GM12878 (cell line): ENCODE data around the gene LARGE1. TPM values are rescaled to one million over a fixed set of nuclear protein-coding genes. Genes with fewer than 3 reads are reported as not detected.

ENCODE experiments used
- ATAC-seq: fragments of 200-7000 bp; cut with Tn5 transposase; 3 replicates; pipeline ENCODE4 v1.9.1; 2020; ENCODE audit warnings: mild to moderate bottlenecking, moderate library complexity
- BruUV-seq: library from RNA; stranded (reverse); fragments of 400-500 nt; replicated peaks from 2 replicates; lab custom pipeline; 2021; lab: Mats Ljungman, UMichigan
- CTCF ChIA-PET: fragments of 300-600 bp; sonication (Branson Sonifier 250); formaldehyde crosslinking; extraction: SDS; loops from one replicate; lab custom pipeline; 2021; ENCODE audit warnings: inconsistent platforms; lab: Yijun Ruan, JAX
- POLR2A ChIA-PET: fragments of 350-600 bp; formaldehyde crosslinking; extraction: SDS; loops from one replicate; lab custom pipeline; 2021; ENCODE audit warnings: inconsistent platforms; lab: Charles Lee
- RAD21 ChIA-PET: fragments of 300-600 bp; sonication (Branson Sonifier 250); formaldehyde crosslinking; loops from one replicate; lab custom pipeline; 2023; ENCODE audit warnings: antibody characterized with exemption; ENCODE audit not compliant: unreplicated experiment; lab: Charles Lee
- SMC1A ChIA-PET: fragments of 300-600 bp; sonication (Branson Sonifier 250); formaldehyde crosslinking; loops from one replicate; lab custom pipeline; 2023; ENCODE audit not compliant: unreplicated experiment, uncharacterized antibody; lab: Charles Lee
- DNase-seq: peaks from one replicate; pipeline ENCODE4 v3.0.0-alpha.2; 2011; ENCODE audit warnings: low read depth, low spot score
- FAIRE-seq: peaks from 3 replicates; lab custom pipeline; 2011; peaks lifted over from hg19 to GRCh38; lab: Jason Lieb, UNC
- H2AFZ ChIP-seq: 2 replicates; pipeline ENCODE4 v1.6.0; 2011; ENCODE audit warnings: low read depth, low read length, control low read depth; ENCODE audit not compliant: control insufficient read depth
- H3K27ac ChIP-seq: 2 replicates; pipeline ENCODE4 v1.5.1; 2011; ENCODE audit warnings: control low read depth; ENCODE audit not compliant: control insufficient read depth, insufficient read depth
- H3K27me3 ChIP-seq, 2 experiments: replicated peaks in 1 of 2; 2 replicates each; pipeline versions ENCODE4 v1.6.0 to v1.6.1; 2011; ENCODE audit warnings: low read length in 1 of 2; ENCODE audit not compliant: control insufficient read depth in 2 of 2, insufficient read depth in 2 of 2
- H3K36me3 ChIP-seq, 2 experiments: 2 replicates each; pipeline ENCODE4 v1.5.1; 2011; ENCODE audit warnings: low read length in 1 of 2; ENCODE audit not compliant: control insufficient read depth in 2 of 2, insufficient read depth in 2 of 2
- H3K4me1 ChIP-seq: 2 replicates; pipeline ENCODE4 v1.6.1; 2011; ENCODE audit warnings: mild to moderate bottlenecking, low read length, moderate library complexity, mixed read lengths; ENCODE audit not compliant: control insufficient read depth, insufficient read depth
- H3K4me2 ChIP-seq: 2 replicates; pipeline ENCODE4 v1.6.0; 2011; ENCODE audit warnings: control low read depth; ENCODE audit not compliant: control insufficient read depth, insufficient read depth
- H3K4me3 ChIP-seq: fragments of 200-600 bp; sonication (generic); 2 replicates; pipeline ENCODE4 v1.5.1; 2016
- H3K79me2 ChIP-seq: 2 replicates; pipeline ENCODE4 v1.6.0; 2011; ENCODE audit warnings: low read length; ENCODE audit not compliant: control insufficient read depth, insufficient read depth
- H3K9ac ChIP-seq: 2 replicates; pipeline ENCODE4 v1.8.0; 2011; ENCODE audit warnings: low read length, control low read depth, mixed read lengths; ENCODE audit not compliant: control insufficient read depth, insufficient read depth
- H3K9me3 ChIP-seq: replicated peaks from 3 replicates; pipeline ENCODE4 v1.5.1; 2011; ENCODE audit warnings: mild to moderate bottlenecking, low read length; ENCODE audit not compliant: control insufficient read depth, insufficient read depth
- H4K20me1 ChIP-seq: 2 replicates; pipeline ENCODE4 v1.6.0; 2011; ENCODE audit not compliant: control insufficient read depth, insufficient read depth
- POLR2AphosphoS2 ChIP-seq: IDR thresholded peaks from 2 replicates; pipeline ENCODE4 v1.6.1; 2011; ENCODE audit warnings: low read depth, mild to moderate bottlenecking, low read length, improper control_type of control experiment, moderate library complexity
- TCF3 ChIP-seq: IDR thresholded peaks from 2 replicates; pipeline ENCODE4 v1.6.1; 2012; ENCODE audit warnings: low read depth, mild to moderate bottlenecking, low read length, borderline replicate concordance; ENCODE audit not compliant: insufficient read depth
- ZBED1 ChIP-seq: IDR thresholded peaks from 2 replicates; pipeline ENCODE4 v1.6.1; 2016; ENCODE audit warnings: borderline replicate concordance
- WGBS: methylation state at CpG from one replicate; pipeline ENCODE4 v1.1.6; 2016; ENCODE audit warnings: low lambda C conversion rate; ENCODE audit not compliant: insufficient replicate concordance, insufficient coverage; ENCODE audit errors: missing lambda C conversion rate; 5-methylcytosine and 5-hydroxymethylcytosine counted together
- in situ Hi-C: fragments of 300-500 bp; cut with MboI; formaldehyde crosslinking; loops from 9 replicates; pipeline ENCODE4 v1.14.3; 2018; ENCODE audit warnings: mixed read lengths
- intact Hi-C: fragments of 100-400 bp; cut with micrococcal nuclease; formaldehyde crosslinking; loops from one replicate; pipeline ENCODE4 v1.14.2; 2022; ENCODE audit not compliant: unreplicated experiment
- polyA plus RNA-seq, 11 experiments: library from polyadenylated mRNA; depleted of rRNA in 4 of 11; unstranded in 6 of 11; stranded (reverse) in 5 of 11; fragments of >200 nt; fragmentation: Nextera tagmentation in 4 of 11; fragmentation: Illumina TruSeq in 1 of 11; extraction: Ambion mirVana in 4 of 11; extraction: Trizol in 1 of 11; gene quantifications; 1 replicate in 1 of 11; 2 replicates in 10 of 11; pipeline versions ENCODE4 v1.2.1 to v1.2.3, GENCODE V29; 2011 to 2016; ENCODE audit warnings: inconsistent platforms in 2 of 11, missing spikeins in 2 of 11, low read depth in 1 of 11
- total RNA-seq, 4 experiments: library from RNA; depleted of rRNA in 3 of 4; stranded (reverse); fragments of >200 nt in 3 of 4; fragmentation: Illumina TruSeq in 1 of 4; extraction: Trizol in 1 of 4; gene quantifications; 2 replicates each; pipeline versions ENCODE4 v1.2.1 to v1.2.3, GENCODE V29; 2013 to 2021

The LARGE1 gene
- total and polyA plus RNA-seq, 10 of the 15 experiments (the other 5 are each of a cell fraction or from before 2014, with no cell fraction given) = 3.2 to 41.4 (median 17.3) TPM

GRCh38 chr22:33353502-33353901, 566.8 kb downstream of the LARGE1 start:
- ChIA-PET RAD21 (no interaction called here), POLR2A (no interaction called here), SMC1A (no interaction called here), CTCF (no interaction called here)
- TF ChIP-seq TCF3 (no peak), POLR2AphosphoS2 (no peak)
- Histone ChIP-seq H3K4me1 (no peaks in the 10 kb centered on the region), H3K36me3 (no peaks in the 10 kb centered on the region), H3K9me3 (no peaks in the 10 kb centered on the region; the same call in 1 of the 3 replicates), H3K4me3 (no peak overlapping the region), H3K9ac (no peak overlapping the region), H2AFZ (no peak overlapping the region), H3K79me2 (no peaks in the 10 kb centered on the region), H3K27ac (no peak overlapping the region), H3K27me3 (no peaks in the 10 kb centered on the region), H3K4me2 (no peak overlapping the region), H4K20me1 (no peaks in the 10 kb centered on the region)
- BruUV-seq = no TSS peak
- ATAC-seq (no peak), FAIRE-seq (no peak), DNase-seq (no peak)
- intact Hi-C loops (no loop called here), in situ Hi-C loops (no loop called here)
- 96% methylated on average over 4 of the region's 4 CpGs for WGBS

GRCh38 chr22:33352768-33353167, 567.5 kb downstream of the LARGE1 start:
- Histone ChIP-seq H3K9ac (no peak overlapping the region), H3K27me3 (no peaks in the 10 kb centered on the region), H3K27ac (no peak overlapping the region), H3K79me2 (no peaks in the 10 kb centered on the region), H4K20me1 (no peaks in the 10 kb centered on the region), H3K4me1 (no peaks in the 10 kb centered on the region), H3K4me3 (no peak overlapping the region), H3K4me2 (no peak overlapping the region), H3K36me3 (no peaks in the 10 kb centered on the region), H2AFZ (no peak overlapping the region), H3K9me3 (no peaks in the 10 kb centered on the region; the same call in 1 of the 3 replicates)
- DNase-seq = no peak
- RAD21 ChIA-PET = no interaction called here
- BruUV-seq = no TSS peak
- CTCF ChIA-PET = no interaction called here
- SMC1A ChIA-PET = interaction anchor here (0.8 to 1.1 kb wide), 2 partner anchors 8 to 22 kb away, joined by 3 to 4 read pairs; no protein-coding TSS in a partner anchor
- TF ChIP-seq ZBED1 = no peak
- in situ Hi-C loops (no loop called here), intact Hi-C loops (no loop called here)
- ATAC-seq = no peak
- WGBS = 96% methylated on average over 1 of the region's 1 CpG
- POLR2A ChIA-PET = no interaction called here
- no peak for FAIRE-seq
